Parathyroid adenoma (tissue), 2 donors: ENCODE measurements around the gene ATP5PF.

Experiments used
- H2AFZ ChIP-seq: fragments of 300-600 bp; sonication (generic); one replicate; pipeline ENCODE4 v1.7.0; 2017; ENCODE audit warnings: antibody characterized with exemption, mild to moderate bottlenecking
- H3K27ac ChIP-seq: fragments of 300-600 bp; sonication (generic); one replicate; pipeline ENCODE4 v1.7.0; 2017
- H3K27me3 ChIP-seq: fragments of 300-600 bp; sonication (generic); one replicate; pipeline ENCODE4 v1.7.0; 2017; ENCODE audit warnings: low read length; ENCODE audit not compliant: control insufficient read depth, insufficient read depth
- H3K36me3 ChIP-seq: fragments of 300-600 bp; sonication (generic); one replicate; pipeline ENCODE4 v1.7.0; 2017; ENCODE audit warnings: low read length; ENCODE audit not compliant: control insufficient read depth, insufficient read depth
- H3K4me1 ChIP-seq: fragments of 300-600 bp; sonication (generic); one replicate; pipeline ENCODE4 v1.7.0; 2017; ENCODE audit warnings: control low read depth
- H3K4me2 ChIP-seq: fragments of 300-600 bp; sonication (generic); one replicate; pipeline ENCODE4 v1.7.0; 2017; ENCODE audit warnings: low read length
- H3K4me3 ChIP-seq: fragments of 300-600 bp; sonication (generic); one replicate; pipeline ENCODE4 v1.7.0; 2017; ENCODE audit warnings: low read depth, low read length
- H3K79me2 ChIP-seq: fragments of 300-600 bp; sonication (generic); one replicate; pipeline ENCODE4 v1.7.0; 2017; ENCODE audit warnings: control low read depth
- H3K9ac ChIP-seq: fragments of 300-600 bp; sonication (generic); one replicate; pipeline ENCODE4 v1.7.0; 2017; ENCODE audit warnings: mild to moderate bottlenecking
- H3K9me3 ChIP-seq: fragments of 300-600 bp; sonication (generic); one replicate; pipeline ENCODE4 v1.7.0; 2017; ENCODE audit warnings: low read length; ENCODE audit not compliant: control insufficient read depth
- TF ChIP-seq, protein P1 (sequence below): fragments of 300-600 bp; sonication (generic); IDR thresholded peaks from one replicate; pipeline ENCODE4 v1.7.0; 2017; ENCODE audit warnings: antibody characterized with exemption, mild to moderate bottlenecking
- donor health status: primary hyperparathyroidism.

The ATP5PF gene

DNA sequence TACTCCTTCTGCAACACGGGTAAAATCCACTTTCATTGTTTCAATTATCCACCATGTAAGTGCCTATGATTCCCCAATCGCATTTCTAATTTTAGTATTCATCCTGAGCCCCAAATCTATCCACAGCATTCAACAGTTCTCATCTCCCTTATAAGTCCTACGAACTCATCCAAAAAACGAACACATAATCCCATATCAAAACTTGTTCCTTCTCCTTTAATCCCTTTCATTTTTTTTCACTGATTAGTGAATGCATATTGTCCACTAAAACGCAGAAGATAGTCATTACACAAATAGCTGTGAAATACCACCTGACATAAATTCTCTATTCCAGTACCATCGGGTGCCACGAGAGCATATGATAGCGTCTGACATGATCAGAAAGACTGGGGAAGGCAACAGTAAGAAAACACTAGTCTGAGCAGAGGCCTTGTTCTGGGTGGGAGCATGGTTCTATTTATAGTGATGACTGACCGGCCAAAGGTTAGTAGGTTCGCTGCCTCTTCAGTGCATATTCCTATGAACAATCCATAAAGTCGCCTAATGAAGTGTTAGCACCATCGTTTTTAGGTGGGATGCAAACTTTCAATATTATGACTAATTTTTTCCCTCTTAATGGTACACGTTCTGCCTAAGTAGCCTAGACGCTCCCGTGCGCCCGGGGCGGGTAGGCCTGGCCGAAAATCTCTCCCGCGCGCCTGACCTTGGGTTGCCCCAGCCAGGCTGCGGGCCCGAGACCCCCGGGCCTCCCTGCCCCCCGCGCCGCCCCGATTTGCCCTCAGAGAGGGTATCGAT lies 648 bp downstream of the ATP5PF start:
- H2AFZ ChIP-seq: peak overlapping the region; percentile 97
- peak overlapping the region; percentile 100 for H3K27ac ChIP-seq
- H3K36me3 ChIP-seq: no peaks in the 10 kb centered on the region
- TF ChIP-seq, protein P1, sequence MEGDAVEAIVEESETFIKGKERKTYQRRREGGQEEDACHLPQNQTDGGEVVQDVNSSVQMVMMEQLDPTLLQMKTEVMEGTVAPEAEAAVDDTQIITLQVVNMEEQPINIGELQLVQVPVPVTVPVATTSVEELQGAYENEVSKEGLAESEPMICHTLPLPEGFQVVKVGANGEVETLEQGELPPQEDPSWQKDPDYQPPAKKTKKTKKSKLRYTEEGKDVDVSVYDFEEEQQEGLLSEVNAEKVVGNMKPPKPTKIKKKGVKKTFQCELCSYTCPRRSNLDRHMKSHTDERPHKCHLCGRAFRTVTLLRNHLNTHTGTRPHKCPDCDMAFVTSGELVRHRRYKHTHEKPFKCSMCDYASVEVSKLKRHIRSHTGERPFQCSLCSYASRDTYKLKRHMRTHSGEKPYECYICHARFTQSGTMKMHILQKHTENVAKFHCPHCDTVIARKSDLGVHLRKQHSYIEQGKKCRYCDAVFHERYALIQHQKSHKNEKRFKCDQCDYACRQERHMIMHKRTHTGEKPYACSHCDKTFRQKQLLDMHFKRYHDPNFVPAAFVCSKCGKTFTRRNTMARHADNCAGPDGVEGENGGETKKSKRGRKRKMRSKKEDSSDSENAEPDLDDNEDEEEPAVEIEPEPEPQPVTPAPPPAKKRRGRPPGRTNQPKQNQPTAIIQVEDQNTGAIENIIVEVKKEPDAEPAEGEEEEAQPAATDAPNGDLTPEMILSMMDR: no peak
- H3K79me2 ChIP-seq: peaks cover 18% of the 10 kb centered on the region
- no peaks in the 10 kb centered on the region for H3K27me3 ChIP-seq
- H3K4me3 ChIP-seq: peak overlapping the region; percentile 76
- H3K9me3 ChIP-seq: no peaks in the 10 kb centered on the region
- no peaks in the 10 kb centered on the region for H3K4me1 ChIP-seq
- peak overlapping the region; percentile 50 for H3K4me2 ChIP-seq
- H3K9ac ChIP-seq: no peak overlapping the region

DNA sequence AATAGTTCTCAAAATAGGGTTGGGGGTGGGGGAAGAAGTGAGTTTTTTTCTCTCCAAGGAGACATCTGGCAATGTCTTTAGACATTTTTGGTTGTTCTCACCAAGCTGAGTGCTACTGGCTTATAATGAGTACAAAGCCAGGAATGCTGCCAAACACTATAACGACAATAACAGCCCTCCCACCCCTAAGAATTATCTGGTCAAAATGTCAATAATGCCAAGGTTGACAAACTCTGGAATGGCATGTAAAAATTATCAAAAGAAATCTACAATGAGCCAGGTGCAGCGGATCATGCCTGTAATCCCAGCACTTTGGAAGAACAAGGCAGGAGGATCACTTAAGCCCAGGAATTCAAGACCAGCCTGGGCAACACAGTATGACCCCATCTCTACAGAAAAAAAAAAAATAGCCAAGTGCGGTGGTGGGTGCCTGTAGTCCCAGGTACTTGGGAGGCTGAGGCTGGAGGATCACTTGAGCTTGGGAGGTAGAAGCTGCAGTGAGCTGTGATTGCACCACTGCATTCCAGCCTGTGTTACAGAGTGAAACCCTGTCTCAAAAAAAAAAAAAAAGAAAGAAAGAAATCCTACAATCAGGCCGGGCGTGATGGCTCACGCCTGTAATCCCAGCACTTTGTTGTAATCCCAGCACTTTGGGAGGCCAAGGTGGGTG lies 2.5 kb downstream of the ATP5PF start:
- H3K4me1 ChIP-seq: no peaks in the 10 kb centered on the region
- no peaks in the 10 kb centered on the region for H3K36me3 ChIP-seq
- TF ChIP-seq, protein P1: no peak
- peaks cover 21% of the 10 kb centered on the region for H3K79me2 ChIP-seq
- no peaks in the 10 kb centered on the region for H3K27me3 ChIP-seq
- no peak overlapping the region for H3K4me3 ChIP-seq
- no peak overlapping the region for H2AFZ ChIP-seq
- H3K4me2 ChIP-seq: no peak overlapping the region
- no peaks in the 10 kb centered on the region for H3K9me3 ChIP-seq
- H3K9ac ChIP-seq: no peak overlapping the region
- no peak overlapping the region for H3K27ac ChIP-seq

DNA sequence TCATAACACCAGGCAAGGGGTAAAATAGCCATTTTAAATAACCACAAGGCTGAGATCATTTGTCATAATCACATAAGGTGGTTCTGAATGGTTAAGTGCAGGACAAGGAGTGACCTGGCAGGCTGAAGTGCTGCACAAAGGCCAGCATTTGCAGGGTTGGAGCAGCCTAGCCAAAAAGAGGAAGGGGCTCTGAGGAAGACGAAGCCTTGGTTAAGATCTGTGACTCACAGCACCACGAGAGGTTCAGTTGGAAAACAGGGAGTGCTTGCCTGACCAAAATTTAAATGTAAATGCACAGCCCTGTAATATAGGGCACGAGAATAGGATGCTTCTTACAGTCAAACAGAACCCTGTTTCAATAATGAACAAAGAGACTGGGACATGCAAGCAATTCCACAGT lies 12.1 kb downstream of the ATP5PF start:
- Histone ChIP-seq H3K36me3 (no peaks in the 10 kb centered on the region), H3K4me1 (no peaks in the 10 kb centered on the region), H2AFZ (no peak overlapping the region), H3K9me3 (no peaks in the 10 kb centered on the region), H3K9ac (no peak overlapping the region), H3K27ac (no peak overlapping the region), H3K4me2 (no peak overlapping the region), H3K4me3 (no peak overlapping the region), H3K27me3 (no peaks in the 10 kb centered on the region), H3K79me2 (no peaks in the 10 kb centered on the region)
- TF ChIP-seq, protein P1: no peak

DNA sequence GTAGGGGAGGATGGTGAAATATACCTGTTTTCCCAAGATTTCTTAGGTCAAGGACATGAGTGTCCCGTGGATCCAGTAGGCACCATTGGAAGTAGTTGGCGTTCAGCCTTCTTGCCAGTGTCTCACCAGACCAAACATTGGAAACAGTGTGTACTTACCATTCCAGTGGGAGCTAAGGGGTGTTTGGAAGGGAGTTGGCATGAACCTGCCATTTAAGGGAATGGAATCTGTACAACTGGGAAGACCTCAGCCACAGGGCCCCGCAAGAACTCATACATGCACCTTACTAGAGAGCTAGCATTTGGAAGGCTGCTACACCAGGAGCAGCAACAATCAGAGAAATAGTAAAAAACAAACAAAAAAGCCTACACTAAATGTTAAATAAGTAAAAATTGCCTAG lies 12.7 kb downstream of the ATP5PF start:
- H3K27ac ChIP-seq: no peak overlapping the region

More for the DNA sequence above, 12.7 kb downstream of the ATP5PF start:
- Histone ChIP-seq H3K27me3 (no peaks in the 10 kb centered on the region), H3K36me3 (no peaks in the 10 kb centered on the region), H3K4me2 (no peak overlapping the region), H3K4me1 (no peaks in the 10 kb centered on the region), H3K9me3 (no peaks in the 10 kb centered on the region), H3K4me3 (no peak overlapping the region), H3K9ac (no peak overlapping the region), H3K79me2 (no peaks in the 10 kb centered on the region), H2AFZ (no peak overlapping the region)
- TF ChIP-seq, protein P1: no peak
